MM.1S (cell line): ENCODE results near the gene TOLLIP.
"Not testable (repeated sequence)": the region's sequence is repeated elsewhere in the genome, so short reads cannot be mapped to it uniquely, and the experiment has no call there.

Experiments used
- CTCF ChIP-seq: fragments of 300-600 bp; sonication (generic); IDR thresholded peaks from 2 replicates; pipeline ENCODE4 v1.5.1; 2016; ENCODE audit warnings: antibody characterized with exemption, low read length, mixed read lengths
- EZH2 ChIP-seq: fragments of 300-600 bp; sonication (generic); optimal IDR thresholded peaks from 2 replicates; pipeline ENCODE3; 2017; ENCODE audit warnings: low read depth, mild to moderate bottlenecking, antibody characterized with exemption, low read length, mixed read lengths
- EZH2phosphoT487 ChIP-seq: fragments of 300-600 bp; sonication (generic); IDR thresholded peaks from 2 replicates; pipeline ENCODE4 v1.6.1; 2018; ENCODE audit warnings: antibody characterized with exemption, low read length

GRCh38 chr11:1243521-1243920 lies 65.9 kb downstream of the TOLLIP start:
- TF ChIP-seq CTCF, EZH2, EZH2phosphoT487: not testable (repeated sequence)
